HG03442 (cell line): Measurements from ENCODE around the gene PRR20E.
"Not testable (repeated sequence)": the region's sequence is repeated elsewhere in the genome, so short reads cannot be mapped to it uniquely, and the experiment has no call there.

Experiments
- ATAC-seq: cut with Tn5 transposase; IDR thresholded peaks from one replicate; pipeline ENCODE4 v1.9.1; 2021; ENCODE audit warnings: mild to moderate bottlenecking, moderate library complexity; ENCODE audit not compliant: unreplicated experiment

Gene PRR20E

GRCh38 chr13:57166897-57167296, at the start of gene PRR20E:
Gene PRR20E (plus strand): TSS chr13:57167197. CDS start chr13:57167584, 387 bp downstream.
- ATAC-seq, result not testable (repeated sequence)

- ATAC-seq, result no peak
Measured at GRCh38 chr13:57123681-57124080, 43.3 kb upstream of the PRR20E start.

GRCh38 chr13:57128909-57129308, 38.1 kb upstream of the PRR20E start:
- no peak for ATAC-seq

DNA sequence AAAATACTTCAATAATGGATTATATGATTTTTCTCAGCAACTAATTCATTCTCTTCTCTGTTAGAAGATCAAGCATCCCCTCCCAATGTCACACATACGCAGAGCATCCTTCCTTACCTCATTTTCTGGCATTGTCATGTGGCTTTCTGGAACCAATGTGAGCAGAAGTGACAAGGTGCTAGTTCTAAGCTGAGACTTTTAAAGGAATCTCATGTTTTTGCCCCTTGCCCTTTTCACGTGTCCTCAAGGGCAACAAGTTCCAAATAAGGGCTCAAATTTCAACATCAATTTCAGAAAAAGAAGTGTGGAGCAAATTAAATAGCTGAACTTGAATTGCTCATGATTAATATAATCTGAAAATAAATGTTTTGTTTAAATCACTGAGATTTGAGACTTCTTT, 30.9 kb upstream of the PRR20E start:
- no peak for ATAC-seq

DNA sequence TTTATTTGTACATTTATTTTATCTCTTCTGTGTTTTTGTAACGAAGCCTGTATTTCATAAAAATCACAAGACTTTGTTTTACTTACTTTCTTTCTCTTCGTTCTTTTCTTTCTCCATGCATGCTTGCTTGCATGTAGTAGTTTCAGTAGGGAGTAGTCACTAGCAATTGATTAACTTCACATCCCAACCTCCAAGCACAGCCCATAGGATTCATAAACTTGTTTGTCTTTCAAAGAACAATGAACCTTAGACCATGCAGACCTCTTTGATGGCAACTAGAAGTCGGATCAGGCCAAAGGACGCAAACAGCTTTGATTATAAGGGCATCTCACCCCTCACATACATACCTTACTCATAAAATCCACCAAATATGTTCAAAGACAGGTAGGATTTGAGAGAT, 29.4 kb upstream of the PRR20E start:
- ATAC-seq, result no peak

GRCh38 chr13:57138988-57139387, 28.0 kb upstream of the PRR20E start:
- ATAC-seq, result no peak

DNA sequence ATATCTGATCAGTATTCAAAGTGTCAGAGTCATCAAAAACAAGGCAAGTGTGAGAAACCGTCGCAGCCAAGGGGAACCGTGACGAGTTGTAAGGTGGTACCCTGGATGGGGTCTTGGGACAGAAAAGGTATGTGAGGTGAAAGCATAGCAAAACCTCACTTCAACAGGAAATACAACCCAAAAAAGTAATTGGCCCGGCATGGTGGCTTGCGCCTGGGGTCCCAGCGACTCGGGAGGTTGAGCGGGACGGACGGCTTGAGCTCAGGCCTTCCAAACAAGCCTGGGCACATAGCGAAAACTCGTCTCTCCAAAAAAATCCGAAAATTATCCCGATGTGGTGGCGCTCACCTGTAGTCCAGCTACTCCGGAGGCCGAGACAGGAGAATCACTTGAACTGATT, 27.2 kb upstream of the PRR20E start:
- ATAC-seq, result not testable (repeated sequence)

DNA sequence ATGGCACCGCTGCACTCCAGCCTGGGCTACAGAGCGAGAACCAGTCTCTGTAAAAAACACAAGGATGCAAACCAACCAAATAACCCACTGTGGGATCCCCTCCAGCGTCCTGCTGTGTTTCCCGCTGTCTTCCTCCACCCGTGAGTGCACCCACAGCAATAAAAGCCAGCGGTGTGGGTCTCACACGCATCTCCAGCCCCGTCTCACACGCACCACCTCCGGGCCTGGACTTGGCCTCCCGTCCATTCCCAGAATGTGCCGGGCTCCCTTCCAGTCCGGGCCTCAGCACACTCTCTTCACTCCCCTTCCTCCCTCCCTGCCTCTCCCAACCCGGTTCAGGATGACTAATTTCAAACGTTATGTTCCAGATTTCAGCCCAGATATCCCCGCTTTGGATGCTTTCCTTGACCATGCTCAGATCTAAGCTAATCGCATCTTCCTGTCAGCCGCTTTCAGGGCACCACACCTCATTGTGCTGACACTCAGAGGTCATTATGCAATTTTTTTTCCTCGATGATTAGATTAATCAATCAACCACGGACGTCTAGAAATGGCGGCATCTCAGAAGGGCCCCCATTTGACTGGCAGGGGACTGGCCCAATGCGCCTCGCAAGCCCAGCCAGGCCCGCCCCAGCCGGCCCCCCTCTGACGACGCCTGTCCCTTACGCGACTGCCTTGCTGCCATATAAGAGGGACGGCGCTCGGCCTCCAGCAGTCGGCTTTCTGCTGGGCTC, 26.6 kb upstream of the PRR20E start, which contains the start of gene PRR20A:
TSS of gene PRR20A (plus strand) at position 684 of the 734 bp plus-strand sequence. CDS start 387 bp downstream, outside the sequence.
- ATAC-seq, result not testable (repeated sequence)

- not testable (repeated sequence) for ATAC-seq
Measured at GRCh38 chr13:57147188-57147587, 19.8 kb upstream of the PRR20E start, which contains the start of gene PRR20B. Gene PRR20B (plus strand): TSS chr13:57147488. CDS start chr13:57147875, 387 bp downstream.

- ATAC-seq, result not testable (repeated sequence)
Measured at GRCh38 chr13:57148106-57148505, 18.9 kb upstream of the PRR20E start.

GRCh38 chr13:57153761-57154160, 13.2 kb upstream of the PRR20E start, which contains the start of gene PRR20C:
Gene PRR20C (plus strand): TSS chr13:57154061. CDS start chr13:57154448, 387 bp downstream.
- ATAC-seq, result not testable (repeated sequence)

- ATAC-seq, result not testable (repeated sequence)
Measured at GRCh38 chr13:57160332-57160731, 6.7 kb upstream of the PRR20E start, which contains the start of gene PRR20D. Gene PRR20D (plus strand): TSS chr13:57160632. CDS start chr13:57161019, 387 bp downstream.

DNA sequence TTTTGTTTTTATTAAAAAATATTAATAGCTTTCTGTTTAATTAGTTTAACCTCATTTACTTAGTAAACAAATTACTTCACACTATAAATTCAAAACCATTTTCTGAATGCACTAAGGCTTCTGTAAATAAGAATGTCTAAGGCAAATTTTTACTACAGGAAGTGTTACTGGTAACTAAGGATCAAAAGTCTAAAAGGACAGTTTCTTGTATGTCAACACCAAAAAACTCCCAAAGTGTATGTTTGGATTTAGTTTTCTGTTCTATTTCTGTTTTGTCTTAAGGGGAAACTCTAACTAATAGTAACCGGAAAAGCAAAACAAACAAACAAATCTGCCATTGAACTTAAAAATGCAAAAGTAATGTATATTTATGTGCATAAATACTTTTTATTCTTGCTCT, 24.7 kb downstream of the PRR20E start:
- no peak for ATAC-seq

GRCh38 chr13:57212989-57213388, 46.0 kb downstream of the PRR20E start:
- no peak for ATAC-seq
